ENCODE data around the gene CACNA1H.

Gene CACNA1H

GRCh38 chr16:1261131-1261892 lies 108.4 kb downstream of the CACNA1H start:
- Histone ChIP-seq H3K4me2 (ENCODE audit: low read length) (no peak overlapping the region), H3K9me3 (ENCODE audit: control insufficient read depth, insufficient read depth, low read length) (peaks cover 6% of the 10 kb centered on the region; the same call in 1 of the 2 replicates), H3K9me2 (replicated peaks; ENCODE audit: control insufficient read depth, low read length) (no peaks in the 10 kb centered on the region), H3K36me3 (ENCODE audit: control insufficient read depth, low read length) (no peaks in the 10 kb centered on the region), H4K20me1 (ENCODE audit: control insufficient read depth, insufficient read depth, low read depth, low read length) (no peaks in the 10 kb centered on the region), H3K79me2 (ENCODE audit: control insufficient read depth, low read length) (no peaks in the 10 kb centered on the region), H3K4me3 (ENCODE audit: low read length) (no peak overlapping the region), H3F3A (ENCODE audit: control insufficient read depth, insufficient read depth) (no peaks in the 10 kb centered on the region), H3K4me1 (ENCODE audit: control insufficient read depth, low read length) (no peaks in the 10 kb centered on the region), H3K27ac (ENCODE audit: low read depth, low read length) (no peak overlapping the region), H3K27me3 (ENCODE audit: control insufficient read depth, low read length) (peaks cover 5% of the 10 kb centered on the region; the same call in 1 of the 2 replicates)
- no peak for TF ChIP-seq CTCF (IDR thresholded peaks at IDR 0.05; ENCODE audit: low read depth, low read length, poor library complexity, severe bottlenecking)
- no peak for TF ChIP-seq EZH2phosphoT487 (IDR thresholded peaks at IDR 0.05; ENCODE audit: borderline replicate concordance, low read length)

- Histone ChIP-seq H3K9me2 (replicated peaks; ENCODE audit: control insufficient read depth, low read length) (no peaks in the 10 kb centered on the region), H3K4me1 (ENCODE audit: control insufficient read depth, low read length) (no peaks in the 10 kb centered on the region), H3K79me2 (ENCODE audit: control insufficient read depth, low read length) (no peaks in the 10 kb centered on the region), H4K20me1 (ENCODE audit: control insufficient read depth, insufficient read depth, low read depth, low read length) (no peaks in the 10 kb centered on the region), H3K27ac (ENCODE audit: low read depth, low read length) (no peak overlapping the region), H3K4me2 (ENCODE audit: low read length) (no peak overlapping the region), H3K36me3 (ENCODE audit: control insufficient read depth, low read length) (no peaks in the 10 kb centered on the region), H3K4me3 (ENCODE audit: low read length) (no peak overlapping the region), H3F3A (ENCODE audit: control insufficient read depth, insufficient read depth) (no peaks in the 10 kb centered on the region), H3K9me3 (ENCODE audit: control insufficient read depth, insufficient read depth, low read length) (peaks cover 6% of the 10 kb centered on the region; the same call in 1 of the 2 replicates), H3K27me3 (ENCODE audit: control insufficient read depth, low read length) (peaks cover 5% of the 10 kb centered on the region; the same call in 1 of the 2 replicates)
- TF ChIP-seq EZH2phosphoT487 (IDR thresholded peaks at IDR 0.05; ENCODE audit: borderline replicate concordance, low read length) = no peak
- no peak for TF ChIP-seq CTCF (IDR thresholded peaks at IDR 0.05; ENCODE audit: low read depth, low read length, poor library complexity, severe bottlenecking)
Observed at GRCh38 chr16:1262210-1262845, 109.4 kb downstream of the CACNA1H start.

- H3K9me3 ChIP-seq (ENCODE audit: control insufficient read depth, insufficient read depth, low read length) = peaks cover 6% of the 10 kb centered on the region; the same call in 1 of the 2 replicates
- no peaks in the 10 kb centered on the region for H3K9me2 ChIP-seq (replicated peaks; ENCODE audit: control insufficient read depth, low read length)
- H3K36me3 ChIP-seq (ENCODE audit: control insufficient read depth, low read length) = no peaks in the 10 kb centered on the region
- no peaks in the 10 kb centered on the region for H3K4me1 ChIP-seq (ENCODE audit: control insufficient read depth, low read length)
- no peak overlapping the region for H3K4me2 ChIP-seq (ENCODE audit: low read length)
- H3K27ac ChIP-seq (ENCODE audit: low read depth, low read length) = no peak overlapping the region
- H3K79me2 ChIP-seq (ENCODE audit: control insufficient read depth, low read length) = no peaks in the 10 kb centered on the region
- no peak overlapping the region for H3K4me3 ChIP-seq (ENCODE audit: low read length)
- TF ChIP-seq EZH2phosphoT487 (IDR thresholded peaks at IDR 0.05; ENCODE audit: borderline replicate concordance, low read length) = no peak
- TF ChIP-seq CTCF (IDR thresholded peaks at IDR 0.05; ENCODE audit: low read depth, low read length, poor library complexity, severe bottlenecking) = no peak
- peaks cover 5% of the 10 kb centered on the region; the same call in 1 of the 2 replicates for H3K27me3 ChIP-seq (ENCODE audit: control insufficient read depth, low read length)
- H4K20me1 ChIP-seq (ENCODE audit: control insufficient read depth, insufficient read depth, low read depth, low read length) = no peaks in the 10 kb centered on the region
- no peaks in the 10 kb centered on the region for H3F3A ChIP-seq (ENCODE audit: control insufficient read depth, insufficient read depth)
Observed at GRCh38 chr16:1262846-1263221, 109.9 kb downstream of the CACNA1H start.

All from DOHH2 (cell line).